Stomach (tissue), 9 donors: ENCODE data around the gene IQSEC1. TPM values are rescaled to one million over a fixed set of nuclear protein-coding genes. Genes with fewer than 3 reads are reported as not detected.

Source experiments
- DNase-seq, 2 donors: peaks; one replicate each; pipeline versions ENCODE4 v3.0.0 to v3.0.0-alpha.2; 2013 to 2019
- H3K27ac ChIP-seq, 5 donors: fragments of 200-600 bp in 4 of 5; sonication (generic) in 4 of 5; one replicate each; pipeline ENCODE4 v1.5.1; 2013 to 2019; ENCODE audit warnings: mild to moderate bottlenecking in 1 of 5, moderate library complexity in 1 of 5
- H3K27me3 ChIP-seq, 3 donors: fragments of 200-600 bp; sonication (generic); one replicate each; pipeline ENCODE4 v1.5.1; 2017 to 2019; ENCODE audit warnings: mixed run types in 1 of 3
- H3K36me3 ChIP-seq, 4 donors: fragments of 200-600 bp; sonication (generic); 1 replicate in 3 of 4; 2 replicates in 1 of 4; pipeline ENCODE4 v1.5.1; 2016 to 2019
- H3K4me1 ChIP-seq, 4 donors: fragments of 200-600 bp; sonication (generic); one replicate each; pipeline ENCODE4 v1.5.1; 2016 to 2019
- H3K4me3 ChIP-seq, 4 donors: fragments of 200-600 bp; sonication (generic) in 3 of 4; one replicate each; pipeline ENCODE4 v1.5.1; 2016 to 2019; ENCODE audit warnings: mild to moderate bottlenecking in 1 of 4
- H3K9me3 ChIP-seq, 4 donors: fragments of 200-600 bp; sonication (generic); one replicate each; pipeline ENCODE4 v1.5.1; 2016 to 2019
- EP300 ChIP-seq: sonication (generic); formaldehyde crosslinking; IDR thresholded peaks from one replicate; pipeline ENCODE4 v1.6.1; 2017; ENCODE audit warnings: antibody characterized with exemption
- POLR2A ChIP-seq, 4 donors: fragments of 450-650 bp; IDR thresholded peaks; one replicate each; pipeline ENCODE4 v1.6.1; 2016; ENCODE audit warnings: antibody characterized with exemption in 4 of 4, control low read depth in 2 of 4, mild to moderate bottlenecking in 1 of 4, moderate library complexity in 1 of 4
- POLR2AphosphoS5 ChIP-seq, 3 donors: sonication (generic); formaldehyde crosslinking; IDR thresholded peaks; one replicate each; pipeline ENCODE4 v1.6.1; 2016; ENCODE audit warnings: antibody characterized with exemption in 3 of 3
- WGBS, 5 donors: extraction: QIAGEN DNeasy Blood & Tissue Kit in 3 of 5; methylation state at CpG; one replicate each; pipeline versions ENCODE4 v1.1.5 to v1.1.7; 2013 to 2018; 5-methylcytosine and 5-hydroxymethylcytosine counted together
- intact Hi-C: fragments of 100-400 bp; cut with DNase I; formaldehyde crosslinking; loops from one replicate; pipeline ENCODE4 v1.15.1; 2023; ENCODE audit warnings: low total_unique reads
- polyA plus RNA-seq, 3 donors: library from polyadenylated mRNA; stranded (reverse); fragments of 200-250 nt; gene quantifications; one replicate each; pipeline ENCODE4 v1.2.3, GENCODE V29; 2013
- total RNA-seq, 5 donors: library from RNA; depleted of rRNA; stranded (reverse); fragments of >200 nt; gene quantifications; one replicate each; pipeline versions ENCODE4 v1.1.0 to v1.2.3, GENCODE V29; 2014 to 2016
- TF ChIP-seq, protein P1 (sequence below), 7 experiments: fragments of 450-650 bp in 4 of 7; fragments of 200-600 bp in 3 of 7; sonication (generic) in 3 of 7; IDR thresholded peaks; one replicate each; pipeline ENCODE4 v1.5.1; 2016 to 2019; ENCODE audit warnings: antibody characterized with exemption in 7 of 7, control low read depth in 2 of 7, mild to moderate bottlenecking in 1 of 7
- donor health status: healthy with polysubstance abuse.
- donor health status: Bipolar disorder and iron deficiency.
- donor health status: healthy.

Gene IQSEC1
- total and polyA plus RNA-seq, 8 donors = 6.7 to 46.9 (median 20.8) TPM

DNA sequence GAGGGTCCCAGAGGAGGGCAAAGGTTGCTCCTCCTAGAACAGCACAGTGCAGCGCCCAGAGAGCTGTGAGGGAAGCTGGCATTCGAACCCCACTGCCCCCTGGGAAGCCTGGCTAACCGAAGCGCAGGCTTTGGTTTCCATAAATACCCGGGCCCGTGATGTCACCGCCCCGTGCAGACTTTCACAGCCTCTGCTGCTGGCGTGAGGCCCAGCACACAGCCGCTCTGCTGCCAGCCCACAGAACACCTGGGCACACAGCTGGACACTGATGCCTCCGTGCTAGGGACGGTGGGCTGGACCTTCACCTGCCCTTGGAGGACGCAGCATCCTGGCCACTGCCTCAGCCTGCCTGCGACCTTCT is 1.0 kb downstream of the IQSEC1 start:
- WGBS, 5 donors = 52 to 73% (median 59%) methylated on average over 8 to 14 of the region's 14 CpGs
- intact Hi-C loops = no loop called here
- Histone ChIP-seq H3K9me3 (no peaks in the 10 kb centered on the region), H3K4me1 (peaks cover 0 to 21% (median 16%) of the 10 kb centered on the region in 4 donors), H3K36me3 (no peaks in the 10 kb centered on the region), H3K27me3 (peaks cover 0 to 57% (median 21%) of the 10 kb centered on the region in 3 donors), H3K27ac (no peak overlapping the region), H3K4me3 (no peak overlapping the region)
- peak; percentile 47 to 69 for DNase-seq
- TF ChIP-seq, protein P1, sequence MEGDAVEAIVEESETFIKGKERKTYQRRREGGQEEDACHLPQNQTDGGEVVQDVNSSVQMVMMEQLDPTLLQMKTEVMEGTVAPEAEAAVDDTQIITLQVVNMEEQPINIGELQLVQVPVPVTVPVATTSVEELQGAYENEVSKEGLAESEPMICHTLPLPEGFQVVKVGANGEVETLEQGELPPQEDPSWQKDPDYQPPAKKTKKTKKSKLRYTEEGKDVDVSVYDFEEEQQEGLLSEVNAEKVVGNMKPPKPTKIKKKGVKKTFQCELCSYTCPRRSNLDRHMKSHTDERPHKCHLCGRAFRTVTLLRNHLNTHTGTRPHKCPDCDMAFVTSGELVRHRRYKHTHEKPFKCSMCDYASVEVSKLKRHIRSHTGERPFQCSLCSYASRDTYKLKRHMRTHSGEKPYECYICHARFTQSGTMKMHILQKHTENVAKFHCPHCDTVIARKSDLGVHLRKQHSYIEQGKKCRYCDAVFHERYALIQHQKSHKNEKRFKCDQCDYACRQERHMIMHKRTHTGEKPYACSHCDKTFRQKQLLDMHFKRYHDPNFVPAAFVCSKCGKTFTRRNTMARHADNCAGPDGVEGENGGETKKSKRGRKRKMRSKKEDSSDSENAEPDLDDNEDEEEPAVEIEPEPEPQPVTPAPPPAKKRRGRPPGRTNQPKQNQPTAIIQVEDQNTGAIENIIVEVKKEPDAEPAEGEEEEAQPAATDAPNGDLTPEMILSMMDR (IDR thresholded peaks at IDR 0.05) = no peak
- TF ChIP-seq POLR2A (IDR thresholded peaks at IDR 0.05) (no peak), POLR2AphosphoS5 (IDR thresholded peaks at IDR 0.05) (no peak), EP300 (no peak)

DNA sequence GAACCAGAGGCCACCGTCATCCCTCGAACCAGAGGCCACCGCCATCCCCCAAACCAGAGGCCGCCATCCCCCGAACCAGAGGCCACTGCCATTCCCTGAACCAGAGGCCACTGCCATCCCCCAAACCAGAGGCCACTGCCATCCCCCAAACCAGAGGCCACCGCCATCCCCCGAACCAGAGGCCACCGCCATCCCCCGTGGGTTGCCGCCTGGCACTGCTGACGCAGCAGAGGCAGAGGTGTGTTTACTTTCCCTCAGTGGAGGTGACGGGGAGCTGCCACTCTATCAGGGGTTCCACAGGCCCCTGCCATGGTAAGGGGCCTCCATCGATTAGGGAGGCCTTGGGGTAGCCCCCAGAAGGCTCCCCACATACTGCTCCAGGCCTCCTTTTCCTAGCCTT is 1.5 kb downstream of the IQSEC1 start:
- TF ChIP-seq EP300 = no peak
- TF ChIP-seq, protein P1 (IDR thresholded peaks at IDR 0.05) = no peak
- TF ChIP-seq POLR2A (IDR thresholded peaks at IDR 0.05) = no peak
- TF ChIP-seq POLR2AphosphoS5 (IDR thresholded peaks at IDR 0.05) = no peak
- Histone ChIP-seq H3K4me3 (no peak overlapping the region), H3K27me3 (peaks cover 0 to 53% (median 21%) of the 10 kb centered on the region in 3 donors), H3K27ac (no peak overlapping the region), H3K4me1 (peaks cover 0 to 21% (median 16%) of the 10 kb centered on the region in 4 donors), H3K9me3 (no peaks in the 10 kb centered on the region), H3K36me3 (no peaks in the 10 kb centered on the region)
- intact Hi-C loops = no loop called here
- WGBS, 5 donors = 80 to 100% (median 86%) methylated on average over 5 to 13 of the region's 13 CpGs
- no peak for DNase-seq

- TF ChIP-seq POLR2A (IDR thresholded peaks at IDR 0.05) (no peak), POLR2AphosphoS5 (IDR thresholded peaks at IDR 0.05) (no peak), EP300 (no peak)
- TF ChIP-seq, protein P1 (IDR thresholded peaks at IDR 0.05) = no peak
- H3K36me3 ChIP-seq = no peaks in the 10 kb centered on the region
- H3K27ac ChIP-seq = no peak overlapping the region
- no peak overlapping the region for H3K4me3 ChIP-seq
- peaks cover 0 to 44% (median 21%) of the 10 kb centered on the region in 3 donors for H3K27me3 ChIP-seq
- intact Hi-C loops = no loop called here
- 65 to 84% (median 75%) methylated on average over 10 to 11 of the region's 11 CpGs for WGBS, 5 donors
- peaks cover 0 to 21% (median 16%) of the 10 kb centered on the region in 4 donors for H3K4me1 ChIP-seq
- no peak for DNase-seq
- no peaks in the 10 kb centered on the region for H3K9me3 ChIP-seq
Measured at GRCh38 chr3:13070391-13071070, 2.7 kb downstream of the IQSEC1 start.

- DNase-seq = peak in 1 of 2 donors; percentile 60
- WGBS, 5 donors = 68 to 89% (median 75%) methylated on average over 3 to 4 of the region's 4 CpGs
Measured at GRCh38 chr3:13069495-13069894, 3.7 kb downstream of the IQSEC1 start.

More at GRCh38 chr3:13069495-13069894, 3.7 kb downstream of the IQSEC1 start:
- no peaks in the 10 kb centered on the region for H3K36me3 ChIP-seq
- no peak overlapping the region for H3K27ac ChIP-seq
- H3K27me3 ChIP-seq = peaks cover 0 to 33% (median 21%) of the 10 kb centered on the region in 3 donors
- H3K4me1 ChIP-seq = peaks cover 0 to 21% (median 16%) of the 10 kb centered on the region in 4 donors
- H3K9me3 ChIP-seq = no peaks in the 10 kb centered on the region
- no peak for TF ChIP-seq EP300
- TF ChIP-seq POLR2A (IDR thresholded peaks at IDR 0.05) = no peak
- TF ChIP-seq POLR2AphosphoS5 (IDR thresholded peaks at IDR 0.05) = no peak
- TF ChIP-seq, protein P1 (IDR thresholded peaks at IDR 0.05) = no peak
- intact Hi-C loops = no loop called here
- H3K4me3 ChIP-seq = no peak overlapping the region
